HG03039 (cell line): Measurements from ENCODE around the gene SSTR4.
"Not testable (repeated sequence)": the region's sequence is repeated elsewhere in the genome, so short reads cannot be mapped to it uniquely, and the experiment has no call there.

Source experiments
- ATAC-seq: cut with Tn5 transposase; IDR thresholded peaks from one replicate; pipeline ENCODE4 v1.9.1; 2021; ENCODE audit warnings: mild to moderate bottlenecking, moderate library complexity; ENCODE audit not compliant: unreplicated experiment

SSTR4 gene

GRCh38 chr20:23017516-23017915 is 17.6 kb upstream of the SSTR4 start:
- no peak for ATAC-seq

- peak; percentile 64 for ATAC-seq
These were observed 16.7 kb upstream of the SSTR4 start for GRCh38 chr20:23018432-23018831.

- no peak for ATAC-seq
These were observed 16.2 kb upstream of the SSTR4 start for GRCh38 chr20:23018941-23019340.

- no peak for ATAC-seq
These were observed 15.7 kb upstream of the SSTR4 start for GRCh38 chr20:23019403-23019802.

GRCh38 chr20:23020230-23021018 is 14.7 kb upstream of the SSTR4 start:
- ATAC-seq, result no peak

GRCh38 chr20:23021541-23021940 is 13.6 kb upstream of the SSTR4 start:
- ATAC-seq, result no peak

- ATAC-seq, result no peak
These were observed 13.2 kb upstream of the SSTR4 start for GRCh38 chr20:23021951-23022350.

- no peak for ATAC-seq
These were observed 12.3 kb upstream of the SSTR4 start for GRCh38 chr20:23022849-23023248.

GRCh38 chr20:23023621-23024177 is 11.4 kb upstream of the SSTR4 start:
- no peak for ATAC-seq

- no peak for ATAC-seq
These were observed 10.4 kb upstream of the SSTR4 start for GRCh38 chr20:23024701-23025100.

GRCh38 chr20:23025503-23025902 is 9.6 kb upstream of the SSTR4 start:
- ATAC-seq, result not testable (repeated sequence)

- ATAC-seq, result no peak
These were observed 7.4 kb upstream of the SSTR4 start for GRCh38 chr20:23027721-23028120.

- no peak for ATAC-seq
These were observed 6.7 kb upstream of the SSTR4 start for GRCh38 chr20:23028392-23028791.

- ATAC-seq, result no peak
These were observed 5.8 kb upstream of the SSTR4 start for GRCh38 chr20:23029324-23029723.

GRCh38 chr20:23031346-23031745 is 3.8 kb upstream of the SSTR4 start:
- ATAC-seq, result no peak

GRCh38 chr20:23032056-23032749 is 2.9 kb upstream of the SSTR4 start:
- ATAC-seq, result no peak

- ATAC-seq, result no peak
These were observed 2.4 kb upstream of the SSTR4 start for GRCh38 chr20:23032750-23033078.

- no peak for ATAC-seq
These were observed 1.2 kb upstream of the SSTR4 start for GRCh38 chr20:23033918-23034317.

GRCh38 chr20:23035731-23036130 is 619 bp downstream of the SSTR4 start:
- no peak for ATAC-seq

- ATAC-seq, result no peak
These were observed 1.3 kb downstream of the SSTR4 start for GRCh38 chr20:23036371-23036770.

GRCh38 chr20:23037017-23037481 is 1.9 kb downstream of the SSTR4 start:
- ATAC-seq, result no peak
